Thyroid gland (tissue), 4 donors: Measurements from ENCODE around the gene TPGS2. TPM values are rescaled to one million over a fixed set of nuclear protein-coding genes. Genes with fewer than 3 reads are reported as not detected.

ENCODE experiments used
- DNase-seq, 2 donors: peaks; one replicate each; pipeline ENCODE4 v3.0.0-alpha.2; 2019
- H3K27ac ChIP-seq, 3 donors: fragments of 200-600 bp; sonication (generic); 1 replicate in 2 of 3; 2 replicates in 1 of 3; pipeline ENCODE4 v1.5.1; 2016 to 2019; ENCODE audit warnings: mild to moderate bottlenecking in 1 of 3, moderate library complexity in 1 of 3
- H3K27me3 ChIP-seq: fragments of 200-600 bp; sonication (generic); one replicate; pipeline ENCODE4 v1.5.1; 2019
- H3K36me3 ChIP-seq, 2 donors: fragments of 200-600 bp; sonication (generic); one replicate each; pipeline ENCODE4 v1.5.1; 2016 to 2019
- H3K4me1 ChIP-seq, 2 donors: fragments of 200-600 bp; sonication (generic); one replicate each; pipeline ENCODE4 v1.5.1; 2017 to 2019
- H3K4me3 ChIP-seq, 3 donors: fragments of 200-600 bp; sonication (generic); replicated peaks in 1 of 3; 1 replicate in 2 of 3; 2 replicates in 1 of 3; pipeline ENCODE4 v1.5.1; 2016; ENCODE audit warnings: mild to moderate bottlenecking in 1 of 3
- H3K9me3 ChIP-seq: fragments of 200-600 bp; sonication (generic); one replicate; pipeline ENCODE4 v1.5.1; 2017
- POLR2A ChIP-seq, 2 donors: fragments of 450-650 bp; IDR thresholded peaks; one replicate each; pipeline ENCODE4 v1.6.1; 2017; ENCODE audit warnings: antibody characterized with exemption in 2 of 2, mild to moderate bottlenecking in 2 of 2, moderate library complexity in 1 of 2
- WGBS, 2 donors: methylation state at CpG; one replicate each; pipeline ENCODE4 v1.1.5; 2017; 5-methylcytosine and 5-hydroxymethylcytosine counted together
- intact Hi-C: fragments of 100-400 bp; cut with DNase I; formaldehyde crosslinking; loops from one replicate; pipeline ENCODE4 v1.15.1; 2023
- total RNA-seq, 4 donors: library from RNA; depleted of rRNA; stranded (reverse); fragments of >200 nt; gene quantifications; one replicate each; pipeline ENCODE4 v1.2.3, GENCODE V29; 2016
- TF ChIP-seq, protein P1 (sequence below), 6 experiments: fragments of 200-600 bp in 3 of 6; fragments of 450-650 bp in 3 of 6; sonication (generic) in 3 of 6; IDR thresholded peaks; one replicate each; pipeline ENCODE4 v1.5.1; 2016 to 2019; ENCODE audit warnings: antibody characterized with exemption in 6 of 6, mild to moderate bottlenecking in 2 of 6, inconsistent platforms in 1 of 6, moderate library complexity in 1 of 6

TPGS2 gene
- total RNA-seq, 4 donors from 2014 or later = 95.1 to 180 (median 142) TPM

- Histone ChIP-seq H3K4me1 (peaks cover 0 to 11% of the 10 kb centered on the region in 2 donors), H3K4me3 (no peak overlapping the region), H3K9me3 (no peaks in the 10 kb centered on the region), H3K27ac (no peak overlapping the region), H3K36me3 (no peaks in the 10 kb centered on the region), H3K27me3 (no peaks in the 10 kb centered on the region)
- no peak for TF ChIP-seq POLR2A (IDR thresholded peaks at IDR 0.05)
- TF ChIP-seq, protein P1, sequence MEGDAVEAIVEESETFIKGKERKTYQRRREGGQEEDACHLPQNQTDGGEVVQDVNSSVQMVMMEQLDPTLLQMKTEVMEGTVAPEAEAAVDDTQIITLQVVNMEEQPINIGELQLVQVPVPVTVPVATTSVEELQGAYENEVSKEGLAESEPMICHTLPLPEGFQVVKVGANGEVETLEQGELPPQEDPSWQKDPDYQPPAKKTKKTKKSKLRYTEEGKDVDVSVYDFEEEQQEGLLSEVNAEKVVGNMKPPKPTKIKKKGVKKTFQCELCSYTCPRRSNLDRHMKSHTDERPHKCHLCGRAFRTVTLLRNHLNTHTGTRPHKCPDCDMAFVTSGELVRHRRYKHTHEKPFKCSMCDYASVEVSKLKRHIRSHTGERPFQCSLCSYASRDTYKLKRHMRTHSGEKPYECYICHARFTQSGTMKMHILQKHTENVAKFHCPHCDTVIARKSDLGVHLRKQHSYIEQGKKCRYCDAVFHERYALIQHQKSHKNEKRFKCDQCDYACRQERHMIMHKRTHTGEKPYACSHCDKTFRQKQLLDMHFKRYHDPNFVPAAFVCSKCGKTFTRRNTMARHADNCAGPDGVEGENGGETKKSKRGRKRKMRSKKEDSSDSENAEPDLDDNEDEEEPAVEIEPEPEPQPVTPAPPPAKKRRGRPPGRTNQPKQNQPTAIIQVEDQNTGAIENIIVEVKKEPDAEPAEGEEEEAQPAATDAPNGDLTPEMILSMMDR (IDR thresholded peaks at IDR 0.05) = no peak
- WGBS, 2 donors = 95 to 97% methylated on average over 3 of the region's 3 CpGs
- intact Hi-C loops = no loop called here
- no peak for DNase-seq
Observed at GRCh38 chr18:36826556-36826955, 2.2 kb downstream of the TPGS2 start.

DNA sequence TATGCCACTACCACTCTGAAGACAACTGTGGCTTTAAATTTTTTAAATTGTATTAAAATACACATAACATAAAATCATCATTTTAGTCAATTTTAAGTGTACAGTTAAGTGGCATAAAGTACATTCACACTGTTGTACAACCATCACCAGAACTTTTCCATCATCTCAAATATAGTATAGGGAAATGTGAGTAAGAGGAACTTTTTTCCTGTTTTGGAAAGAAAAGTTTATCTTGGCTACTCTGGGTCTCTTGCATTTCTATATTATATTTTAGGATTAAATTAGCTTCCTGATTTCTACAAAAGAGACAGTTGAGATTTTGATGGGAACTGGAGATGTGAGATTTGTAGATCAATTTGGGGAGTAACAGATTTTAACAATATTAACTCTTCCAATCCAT lies 3.3 kb downstream of the TPGS2 start:
- Histone ChIP-seq H3K27me3 (no peaks in the 10 kb centered on the region), H3K4me3 (no peak overlapping the region), H3K27ac (no peak overlapping the region), H3K36me3 (no peaks in the 10 kb centered on the region), H3K9me3 (no peaks in the 10 kb centered on the region), H3K4me1 (peaks cover 0 to 11% of the 10 kb centered on the region in 2 donors)
- intact Hi-C loops = no loop called here
- no peak for DNase-seq
- no peak for TF ChIP-seq POLR2A (IDR thresholded peaks at IDR 0.05)
- TF ChIP-seq, protein P1 (IDR thresholded peaks at IDR 0.05) = no peak

- Histone ChIP-seq H3K4me1 (no peaks in the 10 kb centered on the region), H3K4me3 (no peak overlapping the region), H3K36me3 (peaks cover 0 to 5% of the 10 kb centered on the region in 2 donors), H3K27me3 (no peaks in the 10 kb centered on the region), H3K27ac (no peak overlapping the region), H3K9me3 (no peaks in the 10 kb centered on the region)
- 96% methylated on average over 4 of the region's 4 CpGs for WGBS, 2 donors
- no peak for DNase-seq
- TF ChIP-seq POLR2A (IDR thresholded peaks at IDR 0.05) = no peak
- TF ChIP-seq, protein P1 (IDR thresholded peaks at IDR 0.05) = no peak
- intact Hi-C loops = no loop called here
Observed at GRCh38 chr18:36821681-36822080, 7.1 kb downstream of the TPGS2 start.

DNA sequence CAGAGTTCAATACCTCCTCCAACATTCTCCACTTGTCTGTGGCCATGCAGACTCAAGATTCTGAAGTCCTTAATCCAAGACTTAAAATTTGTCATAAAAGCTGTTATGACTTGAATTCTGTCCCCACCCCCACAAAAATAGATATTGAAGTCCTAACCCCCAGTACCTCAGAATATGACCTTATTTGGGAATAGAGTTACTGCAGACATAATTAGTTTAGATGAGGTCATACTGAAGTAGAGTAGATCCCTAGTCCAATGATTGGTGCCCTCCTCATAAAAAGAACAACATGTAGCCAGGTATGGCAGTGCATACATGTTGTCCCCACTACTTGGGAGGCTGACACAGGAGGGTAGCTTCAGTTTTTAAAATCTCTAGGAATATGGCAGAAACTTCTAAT lies 9.2 kb downstream of the TPGS2 start:
- Histone ChIP-seq H3K4me1 (peaks cover 3 to 8% of the 10 kb centered on the region in 2 donors), H3K27me3 (no peaks in the 10 kb centered on the region), H3K4me3 (no peak overlapping the region), H3K36me3 (peaks cover 0 to 5% of the 10 kb centered on the region in 2 donors), H3K9me3 (no peaks in the 10 kb centered on the region), H3K27ac (no peak overlapping the region)
- intact Hi-C loops = no loop called here
- TF ChIP-seq, protein P1 (IDR thresholded peaks at IDR 0.05) = no peak
- TF ChIP-seq POLR2A (IDR thresholded peaks at IDR 0.05) = no peak
- DNase-seq = no peak

GRCh38 chr18:36818652-36819051 lies 10.2 kb downstream of the TPGS2 start:
- intact Hi-C loops = no loop called here
- 90 to 92% methylated on average over 3 of the region's 3 CpGs for WGBS, 2 donors

More at GRCh38 chr18:36818652-36819051, 10.2 kb downstream of the TPGS2 start:
- peaks cover 0 to 5% of the 10 kb centered on the region in 2 donors for H3K36me3 ChIP-seq
- H3K9me3 ChIP-seq = no peaks in the 10 kb centered on the region
- TF ChIP-seq, protein P1 (IDR thresholded peaks at IDR 0.05) = no peak
- TF ChIP-seq POLR2A (IDR thresholded peaks at IDR 0.05) = no peak
- peaks cover 3 to 8% of the 10 kb centered on the region in 2 donors for H3K4me1 ChIP-seq
- H3K4me3 ChIP-seq = no peak overlapping the region
- DNase-seq = no peak
- no peak overlapping the region for H3K27ac ChIP-seq
- H3K27me3 ChIP-seq = no peaks in the 10 kb centered on the region
